ENCODE results near the gene PDCD2L. TPM values are rescaled to one million over a fixed set of nuclear protein-coding genes. Genes with fewer than 3 reads are reported as not detected.
"Not testable (repeated sequence)": the region's sequence is repeated elsewhere in the genome, so short reads cannot be mapped to it uniquely, and the experiment has no call there.

Gene PDCD2L
- total RNA-seq, 2 experiments from 2014 or later: 29.8 TPM

DNA sequence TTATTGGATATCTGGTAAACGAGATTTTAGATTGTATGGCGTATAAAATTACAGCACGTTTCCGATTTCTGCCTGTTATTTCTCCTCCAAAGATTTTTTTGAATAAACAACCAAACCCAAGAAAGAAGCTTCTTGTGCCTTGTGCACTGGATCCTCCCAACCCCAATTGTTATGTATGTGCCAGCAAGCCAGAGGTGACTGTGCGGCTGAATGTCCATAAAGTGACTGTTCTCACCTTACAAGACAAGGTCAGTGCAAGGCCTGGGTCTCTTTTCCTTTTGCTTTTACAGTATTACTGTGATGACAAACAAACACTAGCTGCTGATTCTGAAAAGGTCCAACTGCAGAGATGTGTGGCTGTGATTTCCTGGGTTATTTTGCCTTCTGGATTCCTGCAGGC, 54.5 kb downstream of the PDCD2L start:
- H3K4me1 Mint-ChIP-seq (ENCODE audit: low read depth): peaks cover 10% of the 10 kb centered on the region
- H3K9me3 Mint-ChIP-seq: no peaks in the 10 kb centered on the region
- H3K27ac Mint-ChIP-seq: no peak overlapping the region
- H3K36me3 Mint-ChIP-seq: peaks cover 66% of the 10 kb centered on the region
- CTCF ChIA-PET: no interaction called here
- no peaks in the 10 kb centered on the region for H3K27me3 Mint-ChIP-seq
- POLR2A ChIA-PET: no interaction called here
- intact Hi-C loops (cut with micrococcal nuclease): no loop called here
- no peak for DNase-seq
- H3K4me3 Mint-ChIP-seq: no peak overlapping the region

DNA sequence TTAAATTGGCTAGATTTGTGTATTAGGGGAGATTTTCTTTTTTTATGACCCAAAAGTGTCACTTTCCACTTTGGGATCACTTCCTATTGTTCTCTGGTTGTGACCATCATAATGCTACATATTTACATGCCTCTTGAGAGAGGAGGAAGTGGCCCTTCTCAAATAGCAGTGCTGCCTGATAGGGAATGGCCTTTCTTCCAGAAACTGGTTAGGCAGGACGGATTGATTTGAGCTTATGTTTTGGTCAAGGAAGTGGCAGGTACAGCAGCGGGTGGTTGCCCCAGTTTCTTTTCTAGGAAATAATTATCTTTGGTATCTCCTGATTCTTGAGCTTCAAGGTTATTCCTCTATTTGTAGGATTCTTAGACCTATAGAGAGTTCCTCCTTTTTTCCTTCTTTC, 55.4 kb downstream of the PDCD2L start:
- Mint-ChIP-seq H3K27ac (no peak overlapping the region), H3K36me3 (peaks cover 63% of the 10 kb centered on the region), H3K27me3 (no peaks in the 10 kb centered on the region), H3K4me3 (no peak overlapping the region), H3K9me3 (no peaks in the 10 kb centered on the region), H3K4me1 (ENCODE audit: low read depth) (peaks cover 5% of the 10 kb centered on the region)
- intact Hi-C loops (cut with micrococcal nuclease): no loop called here
- DNase-seq: no peak
- CTCF ChIA-PET: no interaction called here
- POLR2A ChIA-PET: no interaction called here

DNA sequence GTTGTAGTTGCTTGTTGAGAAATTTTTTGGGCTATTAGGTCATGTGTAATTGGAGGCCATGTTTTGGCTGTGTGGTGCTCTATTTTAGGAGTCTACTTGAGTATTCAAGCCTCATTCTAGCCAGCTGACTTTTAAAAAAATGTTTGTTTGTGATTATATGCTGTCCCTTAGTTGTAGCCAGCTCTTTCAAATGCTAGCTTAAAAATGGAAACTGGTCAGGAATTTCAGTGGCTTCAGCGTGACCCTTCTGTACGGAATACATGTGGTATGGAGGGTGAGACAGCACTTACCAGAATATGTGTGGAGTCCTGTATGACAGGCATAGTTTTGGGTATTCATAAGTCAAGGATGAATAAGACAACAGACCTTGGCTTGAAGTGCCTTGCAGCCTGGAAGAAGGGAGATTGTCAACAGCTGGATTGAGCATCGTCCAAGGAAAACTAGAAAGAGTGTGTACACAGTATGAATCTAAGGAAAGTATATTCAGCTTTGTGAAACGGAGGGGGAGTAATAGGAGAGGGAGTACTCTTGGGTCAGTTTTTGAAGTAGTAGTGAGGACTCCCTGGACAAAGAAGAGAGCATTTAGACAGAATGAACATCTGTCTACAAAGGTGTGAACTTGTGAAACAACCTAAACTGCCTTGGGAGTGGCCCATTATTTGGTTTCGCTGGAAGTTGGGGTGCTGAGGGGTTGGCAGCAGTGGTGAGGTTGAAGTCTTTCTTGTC, 57.3 kb downstream of the PDCD2L start:
- Mint-ChIP-seq H3K4me1 (ENCODE audit: low read depth) (peaks cover 1% of the 10 kb centered on the region), H3K36me3 (peaks cover 66% of the 10 kb centered on the region), H3K27me3 (no peaks in the 10 kb centered on the region), H3K27ac (no peak overlapping the region), H3K9me3 (no peaks in the 10 kb centered on the region), H3K4me3 (no peak overlapping the region)
- ChIA-PET CTCF (no interaction called here), POLR2A (no interaction called here)
- DNase-seq: no peak
- intact Hi-C loops (cut with micrococcal nuclease): no loop called here

DNA sequence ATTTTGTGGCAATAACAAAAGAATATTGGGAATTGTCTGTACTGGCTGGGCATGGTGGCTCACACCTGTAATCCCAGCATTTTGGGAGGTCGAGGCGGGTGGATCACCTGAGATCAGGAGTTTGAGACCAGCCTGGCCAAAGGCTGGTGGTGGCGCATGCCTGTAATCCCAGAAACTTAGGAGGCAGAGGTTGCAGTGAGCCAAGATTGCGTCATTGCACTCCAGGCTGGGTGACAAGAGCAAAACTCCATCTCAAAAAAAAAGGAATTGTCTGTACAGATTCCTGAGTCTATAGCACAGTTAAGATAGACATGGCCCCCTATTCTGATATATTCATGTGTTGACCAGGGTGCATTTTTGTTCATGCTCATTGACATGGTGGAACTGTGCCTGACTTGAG, 60.6 kb downstream of the PDCD2L start:
- H3K4me1 Mint-ChIP-seq (ENCODE audit: low read depth); H3K4me3 Mint-ChIP-seq; POLR2A ChIA-PET; DNase-seq; intact Hi-C loops (cut with micrococcal nuclease); H3K9me3 Mint-ChIP-seq; H3K27ac Mint-ChIP-seq; H3K27me3 Mint-ChIP-seq; CTCF ChIA-PET: not testable (repeated sequence)
- peaks cover 69% of the 10 kb centered on the region for H3K36me3 Mint-ChIP-seq

DNA sequence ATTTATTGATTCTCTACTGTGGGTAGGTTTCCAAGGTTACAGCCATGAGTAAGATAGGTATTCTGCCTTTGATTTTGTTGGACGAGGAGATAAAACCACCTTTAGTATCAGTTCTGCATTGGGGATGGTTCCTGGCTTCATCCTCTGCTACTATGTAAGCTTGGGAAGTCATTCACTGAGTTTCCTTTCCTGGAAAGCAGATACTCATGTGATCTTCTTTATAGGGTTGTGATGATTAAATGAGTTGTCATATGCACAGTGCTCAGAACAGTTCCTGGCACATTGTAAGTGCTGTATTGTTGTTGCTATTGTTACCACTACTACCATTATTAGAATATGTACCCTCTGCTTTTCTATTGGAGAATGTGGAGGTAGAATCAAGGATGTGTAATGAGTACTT, 64.2 kb downstream of the PDCD2L start:
- ChIA-PET CTCF (no interaction called here), POLR2A (no interaction called here)
- Mint-ChIP-seq H3K4me3 (no peak overlapping the region), H3K9me3 (no peaks in the 10 kb centered on the region), H3K27me3 (no peaks in the 10 kb centered on the region), H3K4me1 (ENCODE audit: low read depth) (peaks cover 6% of the 10 kb centered on the region), H3K36me3 (peaks cover 57% of the 10 kb centered on the region), H3K27ac (no peak overlapping the region)
- no peak for DNase-seq
- intact Hi-C loops (cut with micrococcal nuclease): no loop called here

DNA sequence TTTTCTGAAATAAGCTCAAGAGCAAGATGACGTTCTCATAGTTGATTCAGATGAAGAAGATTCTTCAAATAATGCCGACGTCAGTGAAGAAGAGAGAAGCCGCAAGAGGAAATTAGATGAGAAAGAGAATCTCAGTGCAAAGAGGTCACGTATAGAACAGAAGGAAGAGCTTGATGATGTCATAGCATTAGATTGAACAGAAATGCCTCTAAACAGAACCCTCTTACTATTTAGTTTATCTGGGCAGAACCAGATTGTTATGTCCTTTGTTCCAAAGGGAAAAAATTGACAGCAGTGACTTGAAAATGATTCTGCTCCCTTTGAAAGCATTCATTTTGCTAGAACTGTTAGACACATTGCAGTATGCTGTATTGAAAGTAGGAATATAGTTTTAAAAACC, 64.8 kb downstream of the PDCD2L start:
- DNase-seq; H3K4me1 Mint-ChIP-seq (ENCODE audit: low read depth); H3K9me3 Mint-ChIP-seq; H3K4me3 Mint-ChIP-seq; H3K27me3 Mint-ChIP-seq; POLR2A ChIA-PET; H3K27ac Mint-ChIP-seq; intact Hi-C loops (cut with micrococcal nuclease); CTCF ChIA-PET: not testable (repeated sequence)
- peaks cover 54% of the 10 kb centered on the region for H3K36me3 Mint-ChIP-seq

DNA sequence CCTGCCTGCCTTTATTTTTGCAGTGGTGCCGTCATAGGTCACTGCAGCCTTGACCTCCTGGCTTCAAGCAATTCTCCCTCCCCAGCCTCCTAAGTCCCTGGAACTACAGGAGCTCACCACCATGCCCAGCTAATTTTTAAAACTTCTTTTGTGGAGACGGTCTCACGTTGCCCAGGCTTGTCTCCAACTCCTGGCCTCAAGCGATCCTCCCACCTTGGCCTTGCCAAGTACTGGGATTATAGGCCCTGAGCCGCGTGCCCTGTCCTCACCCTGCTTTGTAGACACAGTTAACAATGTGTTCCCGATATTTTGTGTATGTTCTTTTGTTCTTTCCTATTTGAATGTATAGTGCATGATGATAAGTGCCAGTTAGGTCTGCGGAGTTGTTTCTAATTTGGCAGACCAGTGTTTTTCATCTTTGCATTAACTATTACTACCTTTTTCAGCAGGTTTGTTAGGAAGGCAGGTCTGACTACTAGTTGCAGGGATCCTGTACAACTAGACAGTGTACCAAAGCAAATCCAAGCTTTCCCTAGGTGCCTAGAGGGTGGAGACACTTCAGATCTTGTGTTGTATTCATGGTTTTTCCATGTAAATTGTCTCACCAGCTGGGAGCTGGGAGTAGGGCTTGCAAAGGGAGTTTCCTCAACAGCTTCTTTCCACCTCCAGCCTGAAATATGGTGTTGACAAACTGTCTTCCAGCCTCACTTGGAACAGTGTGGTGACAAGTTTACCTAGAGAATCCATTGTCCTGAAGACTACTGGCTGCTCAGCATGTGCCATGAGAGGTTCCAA, 67.9 kb downstream of the PDCD2L start:
- ChIA-PET CTCF (interaction anchor here (0.9 to 1.4 kb wide), 2 partner anchors 28 to 30 kb away, joined by 3 read pairs; no protein-coding TSS in a partner anchor), POLR2A (no interaction called here)
- Mint-ChIP-seq H3K4me1 (ENCODE audit: low read depth) (peaks cover 17% of the 10 kb centered on the region), H3K27me3 (no peaks in the 10 kb centered on the region), H3K9me3 (no peaks in the 10 kb centered on the region), H3K36me3 (peaks cover 38% of the 10 kb centered on the region), H3K27ac (peak overlapping the region; percentile 5), H3K4me3 (no peak overlapping the region)
- DNase-seq: no peak
- intact Hi-C loops (cut with micrococcal nuclease): no loop called here

DNA sequence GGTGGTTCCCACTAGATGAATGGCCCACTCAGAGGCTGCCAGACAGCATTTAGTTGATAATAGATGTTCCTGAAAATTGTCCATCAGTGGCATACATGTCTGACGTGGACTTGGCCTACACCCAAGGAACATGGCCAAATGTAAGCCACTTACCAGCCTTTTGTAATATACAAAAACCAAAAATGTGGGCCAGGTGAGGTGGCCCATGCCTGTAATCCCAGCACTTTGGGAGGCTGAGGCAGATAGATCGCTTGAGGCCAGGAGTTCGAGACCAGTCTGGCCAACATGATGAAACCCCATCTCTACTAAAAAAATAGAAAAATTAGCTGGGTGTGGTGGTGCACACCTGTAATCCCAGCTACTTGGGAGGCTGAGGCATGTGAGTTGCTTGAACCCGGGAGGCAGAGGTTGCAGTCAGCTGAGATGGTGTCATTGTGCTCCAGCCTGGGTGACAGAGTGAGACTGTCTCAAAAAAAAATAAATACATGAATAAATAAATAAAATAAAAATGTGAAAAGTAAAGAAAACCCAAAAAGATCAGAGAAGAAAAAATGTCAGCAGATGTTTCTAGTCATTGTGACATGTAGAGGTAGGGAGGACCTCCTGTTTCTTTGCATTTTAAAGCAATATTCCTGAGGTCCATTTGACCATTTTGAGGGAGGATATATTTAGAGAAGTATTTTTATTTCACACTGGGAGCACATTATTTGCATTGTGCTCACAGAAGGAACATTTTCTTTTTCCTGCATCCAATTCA, 70.2 kb downstream of the PDCD2L start:
- Mint-ChIP-seq H3K4me1 (ENCODE audit: low read depth) (peaks cover 10% of the 10 kb centered on the region), H3K36me3 (peaks cover 25% of the 10 kb centered on the region), H3K9me3 (no peaks in the 10 kb centered on the region), H3K27me3 (peaks cover 4% of the 10 kb centered on the region), H3K27ac (peak overlapping the region; percentile 81), H3K4me3 (no peak overlapping the region)
- ChIA-PET POLR2A (no interaction called here), CTCF (interaction anchor here (0.7 to 2.2 kb wide), 2 partner anchors 26 to 43 kb away, joined by 3 to 6 read pairs; no protein-coding TSS in a partner anchor)
- intact Hi-C loops (cut with micrococcal nuclease): loop anchor here (2.0 kb wide), 1 partner anchor 26 kb away; no protein-coding TSS in a partner anchor
- DNase-seq: no peak

DNA sequence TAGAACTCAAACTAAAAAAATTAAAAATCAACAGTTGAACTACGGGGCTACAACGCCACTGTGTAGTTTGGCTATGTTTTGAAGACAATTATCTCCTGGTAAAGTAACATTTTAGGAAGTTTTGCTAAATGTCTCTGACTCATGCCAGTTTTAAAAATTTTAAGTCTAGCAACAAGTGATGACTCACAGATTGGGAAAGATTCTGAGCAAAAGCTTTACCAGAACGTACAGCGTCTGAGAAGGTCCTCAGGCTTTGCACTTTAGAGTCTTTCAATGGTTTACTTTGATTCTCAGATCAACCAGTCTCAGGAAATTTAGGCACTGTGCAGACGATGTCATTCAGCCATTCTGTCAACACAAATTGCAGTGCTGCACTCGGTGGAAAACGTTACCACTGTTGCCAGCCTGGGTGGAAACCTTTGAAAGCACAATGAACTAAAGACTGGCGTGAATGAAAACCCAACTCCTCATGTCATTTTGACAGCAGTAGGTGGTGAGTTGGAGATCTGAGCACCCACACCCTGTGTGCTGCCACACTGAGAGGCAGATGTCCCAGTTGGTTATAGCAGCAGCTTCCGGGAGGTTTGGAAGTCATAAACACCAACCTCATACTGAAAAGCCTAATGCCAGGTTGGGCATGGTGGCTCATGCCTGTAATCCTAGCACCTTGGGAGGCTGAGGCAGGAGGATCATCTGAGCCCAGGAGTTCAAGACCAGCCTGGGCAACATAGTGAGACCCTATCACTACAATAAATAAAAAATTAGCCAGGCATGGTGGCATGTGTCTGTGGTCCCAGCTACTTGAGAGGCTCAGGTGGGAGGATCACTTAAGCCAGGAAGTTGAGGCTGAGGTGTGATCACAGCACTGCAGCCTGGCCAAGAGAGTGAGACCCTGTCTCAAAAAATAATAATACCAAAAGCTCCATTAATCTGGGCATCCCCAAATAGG, 71.1 kb downstream of the PDCD2L start:
- no peak overlapping the region for H3K4me3 Mint-ChIP-seq
- peaks cover 10% of the 10 kb centered on the region for H3K4me1 Mint-ChIP-seq (ENCODE audit: low read depth)
- DNase-seq: peak; percentile 62
- H3K9me3 Mint-ChIP-seq: no peaks in the 10 kb centered on the region
- ChIA-PET POLR2A (no interaction called here), CTCF (interaction anchor here (0.7 to 2.2 kb wide), 2 partner anchors 25 to 44 kb away, joined by 3 to 6 read pairs; no protein-coding TSS in a partner anchor)
- H3K36me3 Mint-ChIP-seq: peaks cover 22% of the 10 kb centered on the region
- intact Hi-C loops (cut with micrococcal nuclease): loop anchor here (2.0 kb wide), 1 partner anchor 26 kb away; no protein-coding TSS in a partner anchor
- H3K27ac Mint-ChIP-seq: peak overlapping the region; percentile 81
- peaks cover 9% of the 10 kb centered on the region for H3K27me3 Mint-ChIP-seq

All from activated CD4-positive, alpha-beta memory T cell treated with anti-CD3 and anti-CD28 coated beads for 36 hours (primary cell).